PC-3 (cell line): ENCODE results near the gene ANKS1A. TPM values are rescaled to one million over a fixed set of nuclear protein-coding genes. Genes with fewer than 3 reads are reported as not detected.

Experiments
- ATAC-seq: fragments of 200-7000 bp; cut with Tn5 transposase; 2 replicates; pipeline ENCODE4 v1.9.1; 2020; ENCODE audit warnings: mild to moderate bottlenecking, moderate library complexity
- BruUV-seq: library from RNA; stranded (reverse); fragments of 400-500 nt; replicated peaks from 2 replicates; lab custom pipeline; 2021; lab: Mats Ljungman, UMichigan
- CTCF ChIA-PET: fragments of 300-600 bp; sonication (Branson Sonifier 250); formaldehyde crosslinking; loops from one replicate; lab custom pipeline; 2022; ENCODE audit warnings: antibody characterized with exemption; lab: Charles Lee
- POLR2A ChIA-PET: fragments of 300-600 bp; sonication (Branson Sonifier 250); formaldehyde crosslinking; loops from one replicate; lab custom pipeline; 2022; ENCODE audit warnings: antibody characterized with exemption; ENCODE audit not compliant: unreplicated experiment; lab: Charles Lee
- DNase-seq: peaks from one replicate; pipeline ENCODE4 v3.0.0-alpha.2; 2015
- H2AFZ ChIP-seq: fragments of 300-600 bp; sonication (generic); 2 replicates; pipeline ENCODE4 v1.6.0; 2016; ENCODE audit warnings: antibody characterized with exemption, low read length
- H3F3A ChIP-seq: fragments of 300-600 bp; sonication (generic); one replicate; pipeline ENCODE4 v1.6.0; 2017; ENCODE audit warnings: antibody characterized with exemption, low read length, control low read depth, mild to moderate bottlenecking; ENCODE audit not compliant: unreplicated experiment
- H3K27ac ChIP-seq: fragments of 300-600 bp; sonication (generic); 2 replicates; pipeline ENCODE4 v1.5.1; 2016; ENCODE audit warnings: mild to moderate bottlenecking, low read length
- H3K27me3 ChIP-seq: fragments of 300-600 bp; sonication (generic); 2 replicates; pipeline ENCODE4 v1.6.1; 2016; ENCODE audit warnings: low read length, mixed read lengths
- H3K36me3 ChIP-seq: fragments of 300-600 bp; sonication (generic); 2 replicates; pipeline ENCODE4 v1.6.1; 2016; ENCODE audit warnings: low read depth, mixed run types, low read length, mixed read lengths
- H3K4me1 ChIP-seq: fragments of 300-600 bp; sonication (generic); 2 replicates; pipeline ENCODE4 v1.5.1; 2016; ENCODE audit warnings: low read length; ENCODE audit not compliant: insufficient read depth
- H3K4me2 ChIP-seq: fragments of 300-600 bp; sonication (generic); 2 replicates; pipeline ENCODE4 v1.6.0; 2016; ENCODE audit warnings: low read length
- H3K4me3 ChIP-seq: fragments of 300-600 bp; sonication (generic); 2 replicates; pipeline ENCODE4 v1.5.1; 2016; ENCODE audit warnings: mild to moderate bottlenecking, low read length, mixed read lengths
- H3K79me2 ChIP-seq: fragments of 300-600 bp; sonication (generic); 2 replicates; pipeline ENCODE4 v1.6.1; 2017; ENCODE audit warnings: low read length, mixed read lengths
- H3K9ac ChIP-seq: fragments of 300-600 bp; sonication (generic); 2 replicates; pipeline ENCODE4 v1.6.0; 2016; ENCODE audit warnings: mild to moderate bottlenecking, low read length
- H3K9me2 ChIP-seq: fragments of 300-600 bp; sonication (generic); replicated peaks from 2 replicates; pipeline ENCODE4 v1.6.1; 2016; ENCODE audit warnings: mixed run types, low read length, mixed read lengths
- H3K9me3 ChIP-seq: fragments of 300-600 bp; sonication (generic); 2 replicates; pipeline ENCODE4 v1.6.1; 2016; ENCODE audit warnings: low read length, mixed read lengths
- H4K20me1 ChIP-seq: fragments of 300-600 bp; sonication (generic); 2 replicates; pipeline ENCODE4 v1.6.1; 2016; ENCODE audit warnings: low read length, mixed read lengths
- CTCF ChIP-seq: fragments of 300-600 bp; sonication (generic); conservative IDR thresholded peaks from 2 replicates; pipeline ENCODE4 v1.5.1; 2017; ENCODE audit warnings: antibody characterized with exemption, low read depth, mild to moderate bottlenecking, low read length
- EZH2 ChIP-seq: fragments of 300-600 bp; sonication (generic); IDR thresholded peaks from one replicate; pipeline ENCODE4 v1.6.1; 2017; ENCODE audit warnings: antibody characterized with exemption, mild to moderate bottlenecking, low read length; ENCODE audit not compliant: unreplicated experiment
- EZH2phosphoT487 ChIP-seq: fragments of 300-600 bp; sonication (generic); IDR thresholded peaks from 2 replicates; pipeline ENCODE4 v1.6.1; 2018; ENCODE audit warnings: mild to moderate bottlenecking, antibody characterized with exemption, low read length, borderline replicate concordance
- intact Hi-C: fragments of 100-400 bp; cut with micrococcal nuclease; formaldehyde crosslinking; loops from 2 replicates; pipeline ENCODE4 v1.9.0; 2023
- total RNA-seq: library from RNA; depleted of rRNA; stranded (reverse); fragments of >200 nt; gene quantifications from 2 replicates; pipeline ENCODE4 v1.2.3, GENCODE V29; 2014

The ANKS1A gene
- total RNA-seq, 1 experiment from 2014 or later = 18.8 TPM

GRCh38 chr6:34914358-34914757 is 25.3 kb downstream of the ANKS1A start:
- no peaks in the 10 kb centered on the region for H3K27me3 ChIP-seq
- no peaks in the 10 kb centered on the region for H3K9me3 ChIP-seq
- H3K36me3 ChIP-seq = peaks cover 4% of the 10 kb centered on the region; the same call in 1 of the 2 replicates
- H3K9me2 ChIP-seq = no peaks in the 10 kb centered on the region
- peak; percentile 54; the same call in 1 of the 2 replicates for ATAC-seq
- BruUV-seq = no TSS peak
- peak overlapping the region; percentile 59 for H3K27ac ChIP-seq
- CTCF ChIA-PET = no interaction called here
- peaks cover 78% of the 10 kb centered on the region for H3K79me2 ChIP-seq
- H3F3A ChIP-seq = peaks cover 4% of the 10 kb centered on the region
- no peak for TF ChIP-seq EZH2phosphoT487
- no peak for TF ChIP-seq CTCF
- TF ChIP-seq EZH2 = no peak
- H3K4me1 ChIP-seq = peaks cover 35% of the 10 kb centered on the region
- H4K20me1 ChIP-seq = peaks cover 20% of the 10 kb centered on the region
- H3K4me2 ChIP-seq = peak overlapping the region; percentile 50
- H2AFZ ChIP-seq = no peak overlapping the region
- H3K9ac ChIP-seq = peak overlapping the region; percentile 24
- no peak overlapping the region for H3K4me3 ChIP-seq
- POLR2A ChIA-PET = interaction anchor here (0.6 kb wide), 1 partner anchor 26 kb away, joined by 3 read pairs; the partner anchor contains the start of gene TAF11
- intact Hi-C loops = loop anchor here (5.0 kb wide), 1 partner anchor 38 kb away; no protein-coding TSS in a partner anchor
- DNase-seq = peak; percentile 50

GRCh38 chr6:34916348-34916967 is 27.4 kb downstream of the ANKS1A start:
- Histone ChIP-seq H3K27ac (no peak overlapping the region), H3K4me1 (peaks cover 36% of the 10 kb centered on the region), H4K20me1 (peaks cover 13% of the 10 kb centered on the region), H3K36me3 (peaks cover 4% of the 10 kb centered on the region; the same call in 1 of the 2 replicates), H2AFZ (no peak overlapping the region), H3K4me3 (no peak overlapping the region), H3K9ac (no peak overlapping the region), H3K79me2 (peaks cover 60% of the 10 kb centered on the region), H3K9me3 (no peaks in the 10 kb centered on the region), H3K27me3 (no peaks in the 10 kb centered on the region), H3F3A (peaks cover 4% of the 10 kb centered on the region), H3K9me2 (no peaks in the 10 kb centered on the region), H3K4me2 (no peak overlapping the region)
- no TSS peak for BruUV-seq
- no peak for ATAC-seq
- TF ChIP-seq EZH2phosphoT487 = no peak
- TF ChIP-seq CTCF = no peak
- no peak for TF ChIP-seq EZH2
- ChIA-PET POLR2A (no interaction called here), CTCF (no interaction called here)
- intact Hi-C loops = no loop called here
- no peak for DNase-seq
